ENCODE data around the gene RPS23. TPM values are rescaled to one million over a fixed set of nuclear protein-coding genes. Genes with fewer than 3 reads are reported as not detected.

Gene RPS23
- total and polyA plus RNA-seq, 8 donors: 1,279 to 4,002 (median 3,342) TPM

DNA sequence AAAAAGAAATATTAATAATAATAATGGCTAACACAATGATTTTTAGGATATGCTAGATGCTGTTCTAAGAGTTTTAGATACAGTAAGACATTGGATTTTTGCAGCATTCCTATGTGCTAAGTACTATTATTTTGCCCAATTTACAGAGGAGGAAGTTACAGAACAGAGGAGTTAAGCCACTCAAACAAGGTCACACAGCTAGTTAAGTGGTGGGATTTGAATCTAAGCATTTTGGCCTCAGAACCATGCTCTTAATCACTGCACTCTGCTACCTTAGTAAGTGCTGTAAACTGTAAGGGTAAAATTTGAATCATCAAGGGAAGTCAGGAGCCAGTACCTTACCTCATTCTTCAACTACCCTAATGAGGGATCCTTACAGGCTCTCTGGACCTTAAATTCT is 25.4 kb downstream of the RPS23 start:
- intact Hi-C loops (cut with DNase I): no loop called here
- H3K36me3 ChIP-seq: no peaks in the 10 kb centered on the region
- H3K4me3 ChIP-seq: no peak overlapping the region
- ATAC-seq (no peak), DNase-seq (no peak)
- H3K4me1 ChIP-seq: no peaks in the 10 kb centered on the region
- H3K27me3 ChIP-seq: no peaks in the 10 kb centered on the region
- no peak overlapping the region for H3K27ac ChIP-seq
- peaks cover 0 to 5% of the 10 kb centered on the region in 2 donors for H3K9me3 ChIP-seq
- TF ChIP-seq, protein P1, sequence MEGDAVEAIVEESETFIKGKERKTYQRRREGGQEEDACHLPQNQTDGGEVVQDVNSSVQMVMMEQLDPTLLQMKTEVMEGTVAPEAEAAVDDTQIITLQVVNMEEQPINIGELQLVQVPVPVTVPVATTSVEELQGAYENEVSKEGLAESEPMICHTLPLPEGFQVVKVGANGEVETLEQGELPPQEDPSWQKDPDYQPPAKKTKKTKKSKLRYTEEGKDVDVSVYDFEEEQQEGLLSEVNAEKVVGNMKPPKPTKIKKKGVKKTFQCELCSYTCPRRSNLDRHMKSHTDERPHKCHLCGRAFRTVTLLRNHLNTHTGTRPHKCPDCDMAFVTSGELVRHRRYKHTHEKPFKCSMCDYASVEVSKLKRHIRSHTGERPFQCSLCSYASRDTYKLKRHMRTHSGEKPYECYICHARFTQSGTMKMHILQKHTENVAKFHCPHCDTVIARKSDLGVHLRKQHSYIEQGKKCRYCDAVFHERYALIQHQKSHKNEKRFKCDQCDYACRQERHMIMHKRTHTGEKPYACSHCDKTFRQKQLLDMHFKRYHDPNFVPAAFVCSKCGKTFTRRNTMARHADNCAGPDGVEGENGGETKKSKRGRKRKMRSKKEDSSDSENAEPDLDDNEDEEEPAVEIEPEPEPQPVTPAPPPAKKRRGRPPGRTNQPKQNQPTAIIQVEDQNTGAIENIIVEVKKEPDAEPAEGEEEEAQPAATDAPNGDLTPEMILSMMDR (IDR thresholded peaks at IDR 0.05): no peak

DNA sequence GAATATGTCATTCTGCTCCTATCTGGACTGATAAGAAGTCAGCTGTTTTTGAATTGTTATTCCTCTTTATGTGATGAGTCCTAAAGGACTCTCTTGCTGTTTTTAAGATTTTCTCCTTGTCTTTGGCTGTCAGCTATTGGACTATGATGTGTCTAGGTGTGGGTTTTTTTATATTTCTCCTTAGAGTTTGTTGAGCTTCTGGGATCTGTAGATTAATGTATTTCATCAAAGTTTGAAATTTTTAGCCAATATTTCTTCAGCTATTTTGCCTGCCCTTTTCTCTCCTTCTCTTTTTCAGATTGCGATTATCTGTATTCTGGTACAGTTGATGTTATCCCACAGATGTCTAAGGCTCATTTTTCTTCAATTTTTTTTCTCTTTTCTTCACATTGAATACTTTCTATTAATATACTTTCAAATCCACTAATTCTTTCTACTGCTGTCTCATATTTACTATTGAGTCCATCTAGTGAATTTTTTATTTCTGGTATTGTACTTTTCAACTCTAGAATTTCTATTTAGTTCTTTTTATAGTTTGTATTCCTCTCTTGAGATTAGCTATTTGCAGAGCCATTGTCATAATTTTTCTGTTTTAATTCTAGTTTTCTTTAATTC is 31.1 kb downstream of the RPS23 start:
- H3K27me3 ChIP-seq: no peaks in the 10 kb centered on the region
- no peak for DNase-seq
- H3K4me1 ChIP-seq: no peaks in the 10 kb centered on the region
- no peak overlapping the region for H3K27ac ChIP-seq
- H3K4me3 ChIP-seq: no peak overlapping the region
- intact Hi-C loops (cut with DNase I): no loop called here
- ATAC-seq: no peak
- H3K36me3 ChIP-seq: no peaks in the 10 kb centered on the region
- TF ChIP-seq, protein P1 (IDR thresholded peaks at IDR 0.05): no peak
- H3K9me3 ChIP-seq: peaks cover 0 to 21% of the 10 kb centered on the region in 2 donors

DNA sequence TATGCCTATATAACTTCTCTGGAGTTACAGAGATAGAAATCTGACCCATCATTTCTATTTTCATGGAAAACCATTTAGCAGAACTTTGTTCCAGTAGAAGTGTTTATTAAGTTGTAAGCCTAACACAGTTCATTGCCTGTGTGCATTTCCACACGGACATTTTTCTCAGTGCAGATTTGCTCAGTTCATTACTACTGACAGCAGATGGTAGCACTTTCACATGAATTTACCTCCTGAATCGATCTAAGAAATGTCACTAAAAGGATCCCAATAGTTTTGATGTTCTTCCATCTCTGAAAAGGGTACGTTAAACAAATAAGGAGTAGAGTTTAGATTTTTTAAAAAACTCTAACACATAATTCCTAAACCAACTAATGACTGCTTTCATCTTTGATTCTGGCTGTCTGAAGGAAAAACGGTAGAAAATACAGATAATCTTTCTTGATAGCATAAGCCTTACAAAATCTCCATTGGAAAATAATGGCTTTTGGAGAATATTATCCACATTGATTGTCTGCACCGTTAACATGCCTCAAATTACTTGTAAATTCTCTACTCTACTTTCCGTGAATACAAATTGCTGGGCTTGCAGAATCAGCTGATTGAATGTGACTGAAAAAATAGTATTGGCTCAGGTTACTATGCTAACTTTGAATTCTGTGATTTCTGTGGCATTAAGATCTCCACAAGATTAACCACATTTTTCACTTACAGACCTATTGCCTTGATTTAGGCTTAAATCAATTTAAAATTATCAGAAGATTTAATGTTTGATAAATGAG is 33.1 kb downstream of the RPS23 start:
- H3K27ac ChIP-seq: no peak overlapping the region
- DNase-seq (no peak), ATAC-seq (no peak)
- H3K36me3 ChIP-seq: no peaks in the 10 kb centered on the region
- no peaks in the 10 kb centered on the region for H3K4me1 ChIP-seq
- intact Hi-C loops (cut with DNase I): no loop called here
- no peak overlapping the region for H3K4me3 ChIP-seq
- peaks cover 0 to 21% of the 10 kb centered on the region in 2 donors for H3K9me3 ChIP-seq
- H3K27me3 ChIP-seq: no peaks in the 10 kb centered on the region
- TF ChIP-seq, protein P1 (IDR thresholded peaks at IDR 0.05): no peak

DNA sequence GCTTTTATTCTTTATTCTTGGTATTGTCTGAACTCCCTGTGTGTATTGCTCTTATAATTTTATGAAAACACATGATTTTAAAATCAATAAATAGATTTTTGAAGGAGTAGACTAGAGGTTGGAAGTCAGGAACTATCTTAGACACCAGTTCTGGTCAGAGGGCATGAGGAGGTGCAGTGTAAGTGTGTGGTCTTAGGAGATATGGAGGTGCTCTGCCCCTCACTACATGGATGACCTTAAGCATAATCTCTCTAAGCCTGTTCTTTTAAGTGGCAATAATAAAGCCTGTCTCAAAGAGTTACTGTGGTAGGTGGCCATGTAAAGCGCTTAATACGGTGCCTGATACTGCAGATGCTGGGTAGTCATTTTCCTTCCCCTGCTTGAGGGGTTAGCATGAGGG is 34.0 kb downstream of the RPS23 start:
- H3K27ac ChIP-seq: no peak overlapping the region
- intact Hi-C loops (cut with DNase I): no loop called here
- H3K27me3 ChIP-seq: no peaks in the 10 kb centered on the region
- ATAC-seq (no peak), DNase-seq (no peak)
- no peak overlapping the region for H3K4me3 ChIP-seq
- H3K36me3 ChIP-seq: no peaks in the 10 kb centered on the region
- H3K4me1 ChIP-seq: no peaks in the 10 kb centered on the region
- TF ChIP-seq, protein P1 (IDR thresholded peaks at IDR 0.05): no peak
- H3K9me3 ChIP-seq: peaks cover 0 to 21% of the 10 kb centered on the region in 2 donors

DNA sequence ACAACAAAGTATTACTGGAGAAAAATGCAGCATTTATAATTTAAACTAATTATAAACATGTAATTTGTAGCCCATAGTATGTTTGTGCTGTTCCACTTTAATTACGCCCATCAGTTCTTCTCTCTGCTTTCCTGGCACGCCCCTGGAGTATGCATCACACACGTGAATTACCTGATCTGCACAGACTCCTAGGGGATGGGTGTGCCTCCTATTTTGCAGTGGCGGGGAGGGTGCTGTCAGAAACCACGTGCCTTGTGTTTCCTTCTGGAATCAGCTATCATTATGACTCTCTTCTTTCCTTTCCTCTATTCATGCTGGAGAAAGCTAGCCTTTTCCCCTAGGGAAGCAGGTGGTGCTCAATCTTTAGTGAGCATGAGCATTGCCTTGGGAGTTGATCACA is 43.3 kb downstream of the RPS23 start:
- TF ChIP-seq, protein P1 (IDR thresholded peaks at IDR 0.05): no peak
- no peak for ATAC-seq
- Histone ChIP-seq H3K9me3 (no peaks in the 10 kb centered on the region), H3K27me3 (no peaks in the 10 kb centered on the region), H3K4me1 (no peaks in the 10 kb centered on the region), H3K27ac (no peak overlapping the region), H3K36me3 (no peaks in the 10 kb centered on the region), H3K4me3 (no peak overlapping the region)
- intact Hi-C loops (cut with DNase I): no loop called here
- no peak for DNase-seq
